GM19238 (cell line): ENCODE data around the gene PATZ1.
A peak's percentile ranks its signal among the peaks of the same experiment; 100 is the strongest.
"Not testable (repeated sequence)": the region's sequence is repeated elsewhere in the genome, so short reads cannot be mapped to it uniquely, and the experiment has no call there.

Source experiments
- DNase-seq: peaks from one replicate; pipeline ENCODE4 v3.0.0; 2011; ENCODE audit warnings: low spot score; ENCODE audit not compliant: insufficient read length

The PATZ1 gene

DNA sequence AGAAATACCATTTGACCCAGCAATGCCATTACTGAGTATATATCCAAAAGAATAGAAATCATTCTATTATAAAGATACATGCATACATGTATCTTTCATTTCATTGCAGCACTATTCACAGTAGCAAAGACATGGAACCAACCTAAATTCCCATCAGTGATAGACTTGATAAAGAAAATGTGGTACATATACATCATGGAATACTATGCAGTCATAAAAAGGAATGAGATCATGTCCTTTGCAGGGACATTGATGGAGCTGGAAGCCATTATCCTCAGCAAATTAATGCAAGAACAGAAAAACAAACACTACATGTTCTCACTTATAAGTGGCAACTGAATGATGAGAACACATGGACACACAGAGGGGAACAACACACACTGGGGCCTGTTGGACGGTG is 31.9 kb downstream of the PATZ1 start:
- DNase-seq = not testable (repeated sequence)

DNA sequence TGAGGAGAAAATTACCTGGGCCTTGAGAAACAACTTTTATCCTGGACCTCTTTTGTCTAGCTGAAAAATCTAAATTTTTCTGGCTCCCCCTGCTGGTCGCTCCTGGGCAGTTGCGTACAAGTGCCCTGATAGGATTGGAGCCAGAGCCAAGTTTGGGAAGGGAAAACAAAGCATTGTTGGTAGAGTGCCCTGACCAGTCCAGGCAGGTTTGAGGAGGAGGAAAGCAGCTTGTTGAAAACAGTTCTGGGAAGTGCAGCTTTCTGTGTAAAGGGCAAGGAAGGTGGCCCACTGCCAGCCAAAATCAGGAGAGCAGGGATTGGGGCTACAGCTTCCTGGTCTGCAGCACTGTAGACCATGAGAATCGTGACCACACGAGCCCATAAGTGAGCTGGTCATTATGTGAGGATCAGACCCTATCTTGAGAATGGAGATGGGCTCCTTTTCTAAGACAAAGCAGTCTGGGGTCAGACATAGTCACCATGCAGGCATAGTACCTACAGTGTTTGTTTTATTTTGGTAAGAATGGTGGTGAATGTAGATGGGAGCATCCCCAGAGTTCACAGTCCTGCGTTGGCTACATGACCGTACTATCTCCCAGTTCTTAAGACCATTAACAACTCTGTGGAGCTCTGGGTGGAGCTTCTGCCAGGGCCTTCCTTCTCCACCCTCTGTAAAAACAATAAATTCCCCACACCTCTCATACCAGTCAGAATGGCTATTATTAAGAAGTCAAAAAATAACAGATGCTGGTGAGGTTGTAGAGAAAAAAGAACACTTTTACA is 32.6 kb downstream of the PATZ1 start:
- no peak for DNase-seq

DNA sequence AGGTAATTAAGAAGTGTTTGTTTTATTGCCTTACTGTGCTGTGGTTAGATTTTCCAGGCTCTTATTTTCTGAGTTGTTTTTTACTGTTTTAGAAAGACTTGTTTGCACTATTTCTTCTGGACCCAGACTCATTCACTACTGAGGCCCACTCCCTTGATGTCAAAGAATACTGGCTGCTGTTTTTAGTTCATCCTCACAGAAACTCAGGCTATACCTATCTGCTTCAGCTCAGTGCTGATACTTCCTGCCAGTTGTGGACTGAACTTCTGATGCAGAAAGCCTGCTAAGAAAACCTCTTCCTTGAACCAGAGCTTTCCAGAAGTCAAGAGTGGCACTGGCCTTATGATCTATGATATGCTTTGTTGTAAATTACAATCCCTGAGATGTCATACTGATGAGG is 38.0 kb downstream of the PATZ1 start:
- DNase-seq = no peak

DNA sequence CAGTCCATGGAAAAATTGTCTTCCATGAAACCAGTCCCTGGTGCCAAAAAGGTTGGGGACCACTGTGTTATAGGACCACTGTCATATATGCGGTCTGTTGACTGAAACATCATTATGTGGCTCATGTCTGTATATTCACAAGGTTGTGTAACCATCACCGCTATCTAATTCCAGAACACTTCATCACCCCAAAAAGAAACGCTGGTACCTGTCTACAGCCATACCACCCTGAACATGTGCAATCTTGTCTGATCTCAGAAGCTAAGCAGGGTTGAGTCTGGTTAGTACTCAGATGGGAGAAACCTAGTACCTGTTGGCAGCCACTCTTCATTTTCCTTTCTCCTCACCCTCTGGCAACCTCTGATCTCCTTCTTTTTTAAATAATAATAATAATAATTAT is 41.0 kb downstream of the PATZ1 start:
- no peak for DNase-seq

DNA sequence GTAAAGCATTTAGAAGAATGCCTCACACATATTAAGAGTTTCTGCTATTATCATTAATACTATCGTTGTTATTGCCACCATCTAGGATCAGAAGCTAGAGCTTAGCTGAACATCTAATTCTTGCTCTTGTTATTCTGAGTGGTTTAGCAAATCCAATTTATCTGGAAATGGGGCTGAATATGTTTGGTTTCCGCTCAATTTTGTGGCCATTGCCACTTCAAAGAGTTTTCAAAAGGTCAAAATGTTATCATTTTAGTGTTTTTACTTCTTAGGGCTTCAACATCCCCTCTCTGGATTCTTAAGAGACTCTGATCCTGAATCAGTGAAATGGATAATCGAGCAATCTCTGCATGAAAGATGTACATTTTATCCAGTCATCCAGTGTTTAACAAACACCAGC is 43.6 kb downstream of the PATZ1 start:
- DNase-seq = no peak

DNA sequence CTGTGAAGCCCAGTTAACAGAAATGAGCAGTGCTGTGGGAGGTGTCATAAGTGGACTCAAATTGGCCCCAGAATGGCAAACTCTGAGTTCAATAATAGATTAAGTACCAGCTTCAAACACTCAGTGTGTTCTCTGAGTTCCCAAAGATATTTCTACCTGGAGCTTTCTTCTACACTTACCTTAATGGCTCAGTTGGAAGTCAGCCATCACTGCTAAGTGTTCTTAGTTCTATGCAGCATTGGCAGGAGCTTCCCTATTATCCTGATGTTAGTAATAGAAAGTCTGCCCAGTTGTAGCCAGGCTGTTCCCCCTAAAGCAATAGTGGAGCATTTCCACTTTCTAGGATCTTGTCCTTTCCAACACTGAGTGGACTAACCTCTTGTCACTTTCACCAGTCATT is 44.1 kb downstream of the PATZ1 start:
- no peak for DNase-seq

DNA sequence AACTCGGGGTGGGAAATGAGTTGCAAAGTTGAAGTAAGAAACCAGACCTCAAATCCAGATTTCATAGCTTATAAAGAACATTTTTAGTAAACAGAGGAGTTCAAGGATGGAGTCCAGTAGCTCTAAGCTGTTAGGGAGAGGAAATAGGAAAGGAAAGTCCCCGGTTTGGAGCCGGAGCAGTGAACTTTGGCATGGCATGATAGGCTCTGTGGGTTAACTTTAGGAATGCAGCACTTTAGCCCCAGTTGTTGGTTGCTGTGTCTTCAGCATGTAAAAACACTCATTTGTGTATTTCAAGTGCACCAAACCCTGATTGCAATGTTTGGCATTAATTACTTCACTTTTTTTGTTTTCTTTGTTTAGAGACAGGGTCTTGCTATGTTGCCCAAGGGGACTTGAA is 45.2 kb downstream of the PATZ1 start:
- no peak for DNase-seq

DNA sequence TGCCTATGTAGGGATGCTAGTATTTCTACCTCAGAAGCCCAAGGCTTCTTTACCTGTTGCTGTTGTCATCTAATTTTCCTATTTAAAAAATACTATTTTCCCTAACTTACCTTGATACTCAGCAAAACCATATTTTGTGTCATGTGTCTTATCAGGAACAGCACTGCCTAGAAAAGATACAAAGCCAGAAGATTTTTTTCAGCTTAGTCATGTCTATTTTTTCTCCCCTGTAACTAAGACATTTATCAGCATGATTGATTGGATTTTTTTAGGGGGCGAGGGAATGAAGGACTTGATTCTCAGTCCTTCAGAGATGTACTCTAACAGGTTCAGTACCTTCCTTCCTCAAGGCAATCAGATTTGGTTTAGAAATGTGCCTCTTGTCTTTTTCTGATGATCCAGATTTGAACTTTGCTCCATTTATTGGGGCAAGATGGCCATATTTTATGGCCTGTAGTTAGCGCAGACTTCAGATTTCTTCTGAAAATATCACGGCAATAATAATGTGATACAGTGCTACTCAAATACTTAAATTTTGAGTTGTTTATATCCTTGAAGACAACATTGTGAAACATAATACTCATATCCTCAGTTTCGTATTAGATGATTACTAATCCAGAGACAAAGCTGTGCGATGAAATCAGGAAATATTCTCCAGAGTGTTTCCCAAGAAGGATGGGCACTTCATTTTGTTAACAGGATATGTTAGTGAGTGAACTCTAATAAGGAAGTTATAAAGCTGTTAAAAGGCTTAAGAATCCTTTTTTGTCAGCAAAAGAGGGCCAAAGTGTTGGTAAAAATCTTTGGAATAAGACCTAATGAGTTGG is 50.1 kb downstream of the PATZ1 start:
- DNase-seq = no peak

DNA sequence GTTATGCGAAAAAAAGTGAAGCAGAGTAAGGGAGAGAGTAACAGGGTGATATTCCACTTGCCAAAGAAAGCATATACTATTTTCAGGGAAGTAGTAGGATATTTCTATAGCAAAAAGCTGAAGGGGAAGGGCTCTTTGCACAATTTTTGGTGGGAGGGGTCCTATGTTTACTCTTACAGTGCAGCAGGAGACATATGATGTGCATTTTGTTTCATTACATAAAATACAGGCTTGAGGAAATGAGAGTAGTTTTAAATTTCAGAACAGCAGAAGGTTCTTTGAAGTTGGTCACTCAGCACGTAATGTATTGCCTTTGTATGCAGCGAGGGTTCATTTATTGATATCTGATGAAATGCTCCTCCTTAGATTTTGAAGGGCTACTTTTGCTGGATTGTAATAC is 50.8 kb downstream of the PATZ1 start:
- DNase-seq = no peak

DNA sequence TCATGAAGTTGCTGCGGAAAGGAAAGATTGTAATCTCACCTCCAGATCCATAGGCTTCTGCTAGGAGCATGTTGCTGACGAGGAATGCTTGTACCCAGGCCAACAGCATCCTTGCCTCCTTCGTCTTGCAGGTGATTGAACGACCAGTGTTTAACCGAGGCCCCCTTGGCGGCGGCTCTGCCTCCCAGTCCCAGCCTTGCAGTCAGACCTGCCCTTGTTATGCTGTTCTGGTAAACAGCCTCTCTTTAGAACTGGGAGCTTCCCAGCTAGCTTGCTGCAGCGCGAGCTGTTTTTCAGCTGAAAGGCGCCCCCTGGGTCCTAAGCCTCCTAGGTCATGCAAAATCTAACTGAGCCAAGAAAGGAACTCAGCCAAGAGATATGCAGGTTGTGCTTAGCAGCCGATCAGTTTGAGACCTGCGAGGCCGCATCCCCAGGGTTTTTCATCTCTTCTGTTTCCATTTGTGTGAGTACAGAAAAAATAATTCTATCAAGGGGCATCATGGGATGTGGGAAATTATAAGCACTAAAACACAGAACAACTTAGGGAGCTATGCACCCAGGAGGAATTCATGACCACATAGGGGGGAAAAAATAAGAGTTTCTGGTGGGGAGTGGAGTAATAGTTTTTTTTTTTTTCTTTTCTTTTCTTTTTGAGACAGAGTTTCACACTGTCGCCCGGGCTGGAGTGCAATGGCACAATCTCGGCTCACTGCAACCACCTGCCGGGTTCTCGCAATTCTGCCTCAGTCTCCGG is 53.7 kb downstream of the PATZ1 start, which contains the start of gene PIK3IP1:
Gene PIK3IP1 (minus strand): TSS at position 253 of the 754 bp plus-strand sequence. CDS start 144 bp downstream, at position 109.
- DNase-seq = peak; percentile 64

DNA sequence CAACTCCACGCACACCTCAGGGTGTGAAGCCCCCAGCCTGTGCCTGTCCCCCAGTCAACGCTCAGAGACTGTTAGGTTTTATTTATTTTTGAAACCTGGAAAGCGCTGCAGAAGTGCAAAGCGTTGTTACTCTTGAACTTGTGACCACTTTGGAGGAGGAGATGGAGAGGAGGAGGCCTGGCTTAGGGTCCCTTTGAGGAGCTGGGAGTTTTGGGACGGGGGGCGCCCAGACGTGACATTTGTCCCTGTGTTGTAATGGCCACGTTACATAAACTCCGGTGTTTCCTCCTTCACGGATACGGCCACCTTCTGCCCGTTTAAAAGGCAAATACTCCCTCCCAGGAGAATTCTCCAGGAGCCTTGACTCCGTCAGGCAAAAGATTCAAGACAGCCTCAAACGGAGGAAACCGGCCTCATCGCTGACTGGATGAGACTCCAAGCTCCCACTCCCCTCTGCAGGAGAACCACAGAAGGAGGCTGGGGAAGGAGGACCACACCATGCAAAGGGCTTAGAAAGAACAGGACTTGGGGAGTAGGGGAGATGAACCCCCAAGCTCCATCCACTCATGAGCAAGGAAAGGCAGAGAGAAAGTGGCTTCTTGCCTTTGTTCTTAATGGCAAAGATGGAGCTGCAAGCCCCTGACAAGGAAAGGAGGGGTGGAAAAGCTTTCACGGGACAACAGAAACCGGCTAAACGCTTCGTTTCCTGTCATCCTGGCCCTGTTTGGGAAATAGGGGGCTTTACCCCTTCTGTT is 54.5 kb downstream of the PATZ1 start:
- no peak for DNase-seq

DNA sequence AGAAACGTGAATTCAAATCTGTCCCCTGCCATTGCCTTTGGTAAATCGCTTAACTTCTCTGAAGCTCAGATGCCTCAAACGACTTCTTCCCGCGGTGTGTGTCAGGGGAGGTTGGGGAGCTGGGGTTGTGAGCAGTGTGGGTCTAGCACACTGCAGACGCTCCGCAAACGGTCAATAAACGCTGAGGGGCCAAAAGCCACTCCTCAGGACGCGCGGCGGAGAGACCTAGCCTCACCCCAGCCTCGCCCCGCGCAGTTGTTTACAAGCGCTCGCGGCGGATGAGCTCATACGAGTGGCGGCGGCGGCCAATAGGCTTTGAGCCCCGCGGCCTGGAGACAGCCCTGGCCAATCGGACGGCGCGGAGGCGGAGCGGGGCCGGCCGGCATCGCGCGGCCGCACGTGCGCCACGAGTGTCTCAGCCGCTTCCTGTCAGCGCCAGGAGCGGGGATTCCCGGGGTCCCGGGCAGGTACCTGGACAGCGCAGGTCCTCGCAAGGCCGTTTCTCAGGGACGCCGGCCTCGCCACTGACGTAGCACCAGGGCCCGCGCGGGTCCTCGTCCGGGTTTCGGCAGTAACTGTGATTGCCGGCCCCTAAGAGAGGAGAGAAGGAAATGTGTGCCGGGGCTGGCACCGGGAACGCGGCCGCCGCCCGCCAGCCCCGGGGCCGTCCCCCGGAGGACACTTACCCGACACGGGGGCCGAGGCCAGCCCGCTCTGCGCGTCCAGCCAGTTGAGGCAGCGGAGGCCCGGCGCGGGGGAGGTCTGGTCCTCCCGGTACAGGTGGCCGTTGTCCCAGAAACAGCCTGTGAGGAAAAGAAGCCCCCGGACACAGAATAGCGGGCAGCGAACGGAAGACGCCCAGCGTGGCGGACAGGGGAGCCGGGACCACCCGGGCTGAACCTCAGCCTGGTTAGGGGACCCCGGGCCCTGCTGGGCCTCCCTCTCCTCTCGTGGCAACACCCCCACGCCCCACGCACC is 55.4 kb downstream of the PATZ1 start:
- peak; percentile 95 for DNase-seq

DNA sequence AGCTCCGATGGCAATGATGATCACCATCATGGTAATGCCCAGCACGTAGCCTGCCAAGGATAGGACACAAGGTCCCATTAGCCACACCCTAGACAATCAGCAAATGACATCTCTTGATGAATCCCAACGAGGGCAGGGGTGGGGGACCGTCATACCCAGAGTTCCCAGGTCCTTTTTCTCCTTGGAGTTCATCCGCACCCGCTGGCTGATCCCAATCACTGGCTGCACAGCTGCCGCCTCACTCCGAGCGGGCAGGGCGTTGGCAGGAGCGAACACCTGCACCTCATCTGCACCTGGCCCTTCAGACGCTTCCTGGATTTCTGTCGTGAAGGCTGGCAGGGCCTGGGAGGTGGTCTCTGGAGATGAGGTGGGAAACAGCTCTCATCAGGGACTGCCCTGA is 56.8 kb downstream of the PATZ1 start:
- no peak for DNase-seq

DNA sequence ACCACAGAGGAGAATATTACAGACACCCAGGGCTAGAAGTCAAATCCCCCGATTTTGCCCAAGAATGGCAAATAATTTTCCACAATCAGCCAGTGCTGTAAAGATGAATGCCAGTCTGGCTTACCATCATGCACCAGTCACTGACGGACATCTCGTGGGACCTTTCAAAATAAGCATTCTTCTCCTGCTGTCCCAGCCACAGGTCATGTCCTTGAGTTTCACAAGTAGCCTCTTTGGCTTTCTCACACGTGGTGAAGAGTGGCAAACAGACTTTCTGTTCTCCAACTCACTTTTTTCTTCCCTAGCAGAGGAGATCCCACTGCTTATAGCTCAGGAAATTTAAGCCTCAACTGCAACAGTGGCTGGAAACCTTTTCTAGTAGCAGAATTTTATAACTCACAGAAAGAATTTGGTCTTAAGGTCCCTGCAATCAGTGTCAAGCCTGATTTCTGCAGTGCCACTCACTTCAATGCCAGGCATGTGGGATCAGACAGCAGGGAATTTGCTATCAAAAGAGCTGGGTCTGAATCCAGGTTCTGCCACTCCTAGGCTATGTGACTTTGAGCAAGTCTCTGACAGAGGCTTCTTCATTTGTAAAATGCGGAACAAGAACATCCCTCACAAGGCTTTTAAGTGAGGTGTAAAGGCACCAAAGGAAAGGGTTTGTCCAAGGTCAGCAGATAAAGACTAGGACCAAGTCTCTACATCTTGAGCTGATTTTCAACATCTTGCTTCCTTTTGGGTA is 57.5 kb downstream of the PATZ1 start:
- no peak for DNase-seq

DNA sequence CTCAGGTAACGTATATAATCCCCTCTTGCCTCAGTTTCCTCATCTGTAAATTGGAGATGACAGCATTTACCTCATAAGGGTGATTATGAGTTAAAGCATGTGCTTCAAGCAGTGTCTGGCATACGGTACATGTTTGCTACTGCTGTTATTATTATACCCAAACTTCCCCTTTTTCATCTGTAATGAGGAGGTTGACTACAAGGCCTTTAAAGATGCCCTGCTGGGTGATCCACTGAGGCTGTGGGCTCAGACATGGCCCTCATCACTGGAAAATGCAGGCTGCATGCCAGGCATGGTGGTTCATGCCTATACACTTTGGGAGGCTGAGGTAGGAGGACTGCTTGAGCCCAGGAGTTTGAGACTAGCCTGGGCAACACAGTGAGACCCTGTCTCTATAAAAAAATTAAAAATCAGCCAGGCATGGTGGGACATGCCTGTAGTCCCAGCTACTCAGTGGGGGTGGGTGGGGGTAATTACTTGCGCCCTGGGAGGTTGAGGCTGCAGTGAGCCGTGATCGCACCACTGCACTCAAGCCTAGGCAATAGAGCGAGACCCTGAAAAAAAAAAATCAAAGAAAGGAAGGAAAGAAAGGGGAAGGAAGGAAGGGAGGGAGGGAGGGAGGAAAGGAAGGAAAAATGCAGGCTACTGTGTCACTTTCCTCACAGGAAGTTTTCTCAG is 58.2 kb downstream of the PATZ1 start:
- no peak for DNase-seq

DNA sequence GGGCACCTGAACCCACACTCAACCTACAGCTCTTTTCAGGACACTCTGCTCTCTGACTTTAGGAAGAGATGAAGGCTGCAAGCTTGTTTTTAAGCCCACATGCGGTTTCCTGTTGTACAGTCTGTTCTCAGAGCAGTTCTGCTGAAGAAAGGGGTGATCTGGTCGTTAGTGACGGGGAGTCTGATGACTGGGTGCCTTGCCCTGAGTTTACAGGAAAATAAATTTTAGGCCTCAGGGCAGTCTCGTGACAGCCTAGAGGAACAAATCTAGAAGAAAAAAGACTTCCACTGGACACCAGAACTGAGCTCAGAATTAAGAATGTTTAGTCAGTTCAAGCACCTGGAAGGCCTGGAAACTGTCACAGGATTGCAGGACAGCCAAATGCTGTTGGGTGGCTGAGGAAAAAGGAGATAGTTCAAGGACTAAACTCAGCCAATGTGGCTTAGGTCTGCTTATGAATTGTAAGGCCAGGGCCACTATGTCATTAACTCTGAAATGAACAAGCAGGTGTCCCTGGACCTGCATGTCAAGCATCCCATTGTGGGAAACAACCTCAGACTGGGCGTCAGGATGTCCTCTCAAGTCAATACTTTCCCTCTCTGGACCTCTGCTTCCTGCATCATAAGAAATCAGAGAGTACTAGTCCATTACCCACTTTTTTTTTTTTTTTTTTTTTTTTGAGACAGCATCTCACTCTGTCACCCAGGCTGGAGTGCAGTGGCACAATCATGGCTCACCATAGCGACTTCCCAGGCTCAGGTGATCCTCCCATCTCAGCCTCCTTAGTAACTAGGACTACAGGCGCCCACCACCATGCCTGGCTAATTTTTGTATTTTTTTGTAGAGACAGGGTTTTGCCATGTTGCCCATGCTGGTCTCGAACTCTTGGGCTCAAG is 59.5 kb downstream of the PATZ1 start:
- no peak for DNase-seq

DNA sequence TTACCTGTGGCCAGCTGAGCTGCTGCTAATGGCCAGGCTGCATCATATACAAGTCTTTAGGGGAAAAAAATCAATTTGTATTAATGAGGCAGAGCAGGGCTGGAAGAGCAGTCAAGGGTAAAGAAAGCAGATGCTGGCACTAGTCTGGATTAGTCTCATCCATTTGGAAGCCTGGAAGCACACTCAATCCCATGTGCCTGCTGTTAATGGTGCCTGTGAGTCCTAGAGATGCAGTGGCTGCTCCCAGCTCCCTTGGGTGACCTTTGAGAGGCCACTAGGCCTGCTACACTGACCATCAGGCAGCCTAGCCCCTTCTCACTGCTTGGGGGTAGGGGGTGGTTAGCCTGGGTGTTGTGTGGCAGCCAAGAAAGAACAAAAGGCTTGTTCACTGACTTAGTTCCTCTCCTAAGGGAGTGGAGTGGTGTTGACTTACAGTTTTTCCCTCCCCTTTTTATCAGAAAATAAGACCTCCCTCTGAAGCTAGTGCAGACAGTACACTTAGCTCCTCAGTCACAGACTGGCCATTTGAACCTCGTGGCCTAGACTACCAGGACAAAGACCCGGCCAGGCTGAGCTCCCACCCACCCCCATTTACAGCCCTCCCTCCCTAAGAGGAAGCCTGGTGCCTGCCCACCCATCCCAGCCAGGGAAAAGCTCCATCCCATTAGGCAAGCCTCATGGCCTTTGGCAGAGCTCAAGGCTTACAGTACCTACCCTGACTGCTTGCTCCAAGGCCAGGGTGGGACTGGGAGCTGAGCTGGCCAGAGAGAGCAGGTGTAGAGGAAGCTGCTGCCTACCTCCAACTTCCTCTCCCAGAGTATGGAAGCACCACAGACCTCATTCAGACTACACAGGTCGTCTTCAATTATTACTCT is 61.6 kb downstream of the PATZ1 start:
- no peak for DNase-seq
